Testis (tissue), 2 donors: ENCODE data around the gene ARSD.

Source experiments
- CTCF ChIP-seq, 3 experiments: fragments of 450-650 bp in 2 of 3; fragments of 200-600 bp in 1 of 3; sonication (generic) in 1 of 3; IDR thresholded peaks; one replicate each; pipeline ENCODE4 v1.5.1; 2016 to 2019; ENCODE audit warnings: antibody characterized with exemption in 3 of 3, mild to moderate bottlenecking in 2 of 3, moderate library complexity in 1 of 3
- POLR2A ChIP-seq: fragments of 450-650 bp; IDR thresholded peaks from one replicate; pipeline ENCODE4 v1.6.1; 2017; ENCODE audit warnings: antibody characterized with exemption, mild to moderate bottlenecking, moderate library complexity

- TF ChIP-seq POLR2A (no peak), CTCF (IDR thresholded peaks at IDR 0.05) (no peak)
These were observed 5.0 kb downstream of the ARSD start for GRCh38 chrX:2924151-2924550.
